IMR-90 (cell line): ENCODE results near the gene NFYC. TPM values are rescaled to one million over a fixed set of nuclear protein-coding genes. Genes with fewer than 3 reads are reported as not detected.

ENCODE experiments used
- ATAC-seq: fragments of 200-7000 bp; cut with Tn5 transposase; 2 replicates; pipeline ENCODE4 v1.9.1; 2020; ENCODE audit warnings: low read depth, mild to moderate bottlenecking, moderate library complexity
- BruUV-seq: library from RNA; stranded (reverse); fragments of 400-500 nt; replicated peaks from 2 replicates; lab custom pipeline; 2021; lab: Mats Ljungman, UMichigan
- CTCF ChIA-PET: fragments of 300-600 bp; formaldehyde crosslinking; extraction: SDS; loops from one replicate; lab custom pipeline; 2021; ENCODE audit warnings: antibody characterized with exemption; lab: Yijun Ruan, JAX
- POLR2A ChIA-PET: fragments of 300-600 bp; sonication (Branson Sonifier 250); formaldehyde crosslinking; loops from one replicate; lab custom pipeline; 2022; ENCODE audit warnings: antibody characterized with exemption; ENCODE audit not compliant: unreplicated experiment; lab: Charles Lee
- DNase-seq: peaks from one replicate; pipeline ENCODE4 v3.0.0; 2013
- H2AFZ ChIP-seq: replicated peaks from 2 replicates; pipeline ENCODE3; 2013; ENCODE audit warnings: low read length, mild to moderate bottlenecking; ENCODE audit not compliant: poor library complexity
- H2AK5ac ChIP-seq: 2 replicates; pipeline ENCODE4 v1.6.1; 2013; ENCODE audit warnings: low read depth, low read length, inconsistent platforms
- H2AK9ac ChIP-seq: replicated peaks from 2 replicates; pipeline ENCODE3; 2013; ENCODE audit warnings: mild to moderate bottlenecking, low read depth, low read length, moderate library complexity; ENCODE audit not compliant: poor library complexity
- H2BK120ac ChIP-seq: 2 replicates; pipeline ENCODE4 v1.6.1; 2013; ENCODE audit warnings: low read depth, low read length, inconsistent platforms
- H2BK15ac ChIP-seq: 3 replicates; pipeline ENCODE4 v1.6.1; 2013; ENCODE audit warnings: low read depth, low read length, inconsistent platforms
- H2BK20ac ChIP-seq: 2 replicates; pipeline ENCODE4 v1.6.1; 2013; ENCODE audit warnings: low read depth, mild to moderate bottlenecking, inconsistent platforms, low read length, moderate library complexity
- H2BK5ac ChIP-seq: 2 replicates; pipeline ENCODE4 v1.6.1; 2013; ENCODE audit warnings: mild to moderate bottlenecking, low read depth, low read length, inconsistent platforms; ENCODE audit not compliant: poor library complexity, severe bottlenecking
- H3K14ac ChIP-seq: replicated peaks from 2 replicates; pipeline ENCODE4 v1.6.1; 2013; ENCODE audit warnings: low read depth, low read length, inconsistent platforms
- H3K18ac ChIP-seq: 2 replicates; pipeline ENCODE4 v1.6.1; 2013; ENCODE audit warnings: low read depth, low read length, control low read depth
- H3K23ac ChIP-seq: 2 replicates; pipeline ENCODE4 v1.6.1; 2013; ENCODE audit warnings: low read depth, low read length, inconsistent platforms
- H3K27ac ChIP-seq: 2 replicates; pipeline ENCODE4 v1.5.1; 2013; ENCODE audit warnings: mild to moderate bottlenecking, control low read depth, low read length; ENCODE audit not compliant: insufficient read depth
- H3K27me3 ChIP-seq: 2 replicates; pipeline ENCODE4 v1.6.1; 2013; ENCODE audit warnings: low read length; ENCODE audit not compliant: control insufficient read depth, insufficient read depth
- H3K36me3 ChIP-seq: 2 replicates; pipeline ENCODE4 v1.6.1; 2013; ENCODE audit warnings: low read length, mixed read lengths; ENCODE audit not compliant: control insufficient read depth, insufficient read depth
- H3K4ac ChIP-seq: 2 replicates; pipeline ENCODE4 v1.6.1; 2013; ENCODE audit warnings: low read depth, low read length, inconsistent platforms
- H3K4me1 ChIP-seq: 2 replicates; pipeline ENCODE4 v1.6.1; 2013; ENCODE audit warnings: low read length, mixed read lengths; ENCODE audit not compliant: control insufficient read depth, insufficient read depth
- H3K4me2 ChIP-seq: 2 replicates; pipeline ENCODE4 v1.6.1; 2013; ENCODE audit warnings: low read depth, mild to moderate bottlenecking, control low read depth, low read length, moderate library complexity
- H3K4me3 ChIP-seq: 2 replicates; pipeline ENCODE4 v1.5.1; 2013; ENCODE audit warnings: low read depth, mild to moderate bottlenecking, control low read depth, low read length, moderate library complexity; ENCODE audit not compliant: insufficient read depth
- H3K56ac ChIP-seq: 2 replicates; pipeline ENCODE4 v1.6.1; 2013; ENCODE audit warnings: low read length, inconsistent platforms; ENCODE audit not compliant: insufficient read depth; ENCODE audit errors: extremely low read depth
- H3K79me1 ChIP-seq, 2 experiments: 2 replicates each; pipeline ENCODE4 v1.6.1; 2013; ENCODE audit warnings: low read length in 2 of 2, inconsistent platforms in 1 of 2, low read depth in 1 of 2
- H3K9ac ChIP-seq: 2 replicates; pipeline ENCODE4 v1.6.1; 2013; ENCODE audit warnings: low read depth, low read length, control low read depth
- H3K9me1 ChIP-seq: 2 replicates; pipeline ENCODE4 v1.6.1; 2013; ENCODE audit warnings: low read length, inconsistent platforms; ENCODE audit not compliant: insufficient read depth
- H3K9me3 ChIP-seq: 2 replicates; pipeline ENCODE4 v1.6.1; 2013; ENCODE audit warnings: low read length; ENCODE audit not compliant: control insufficient read depth, insufficient read depth
- H4K20me1 ChIP-seq: 2 replicates; pipeline ENCODE4 v1.6.1; 2013; ENCODE audit warnings: low read length, inconsistent platforms; ENCODE audit not compliant: insufficient read depth
- H4K5ac ChIP-seq: 2 replicates; pipeline ENCODE4 v1.6.1; 2013; ENCODE audit warnings: mild to moderate bottlenecking, low read depth, low read length, control low read depth
- H4K8ac ChIP-seq, 2 experiments: 2 replicates each; pipeline ENCODE4 v1.6.1; 2013; ENCODE audit warnings: low read depth in 2 of 2, low read length in 2 of 2, control low read depth in 1 of 2, inconsistent platforms in 1 of 2
- H4K91ac ChIP-seq: 2 replicates; pipeline ENCODE4 v1.6.1; 2013; ENCODE audit warnings: low read depth, low read length, inconsistent platforms; ENCODE audit not compliant: insufficient read depth
- BHLHE40 ChIP-seq: fragments of 150-350 bp; IDR thresholded peaks from 2 replicates; pipeline ENCODE4 v1.6.1; 2016; ENCODE audit warnings: mild to moderate bottlenecking, low read depth, low read length
- CTCF ChIP-seq: conservative IDR thresholded peaks from 2 replicates; pipeline ENCODE4 v1.5.1; 2012; ENCODE audit warnings: mild to moderate bottlenecking, low read depth, low read length, improper control_type of control experiment
- ELK1 ChIP-seq: fragments of 150-350 bp; IDR thresholded peaks from 2 replicates; pipeline ENCODE4 v1.6.1; 2016; ENCODE audit warnings: low read depth, mild to moderate bottlenecking, low read length, moderate library complexity, borderline replicate concordance
- FOS ChIP-seq: fragments of 150-350 bp; IDR thresholded peaks from 2 replicates; pipeline ENCODE4 v1.6.1; 2016; ENCODE audit warnings: low read depth, low read length
- MAFK ChIP-seq: IDR thresholded peaks from 2 replicates; pipeline ENCODE4 v1.6.1; 2012; ENCODE audit warnings: low read depth, low read length, improper control_type of control experiment
- NFE2L2 ChIP-seq: fragments of 150-350 bp; IDR thresholded peaks from 2 replicates; pipeline ENCODE4 v1.6.1; 2016; ENCODE audit warnings: low read depth, mild to moderate bottlenecking, low read length
- RAD21 ChIP-seq: IDR thresholded peaks from 2 replicates; pipeline ENCODE4 v1.6.1; 2012; ENCODE audit warnings: low read length, improper control_type of control experiment
- RCOR1 ChIP-seq: IDR thresholded peaks from 2 replicates; pipeline ENCODE4 v1.6.1; 2012; ENCODE audit warnings: mild to moderate bottlenecking, low read length, improper control_type of control experiment; ENCODE audit not compliant: insufficient replicate concordance
- SMC3 ChIP-seq: fragments of 150-350 bp; IDR thresholded peaks from 2 replicates; pipeline ENCODE4 v1.6.1; 2016; ENCODE audit warnings: low read depth, mild to moderate bottlenecking, antibody characterized with exemption, low read length, moderate library complexity
- USF2 ChIP-seq: fragments of 150-350 bp; IDR thresholded peaks from 2 replicates; pipeline ENCODE4 v1.6.1; 2017; ENCODE audit warnings: mild to moderate bottlenecking, antibody characterized with exemption, low read length, low read depth
- WGBS, 2 experiments: methylation state at CpG; one replicate each; pipeline versions ENCODE4 v1.1.5 to v1.1.7; 2013; ENCODE audit warnings: missing lambda C conversion rate in 2 of 2; ENCODE audit not compliant: insufficient read length in 1 of 2; ENCODE audit errors: extremely low coverage in 2 of 2; 5-methylcytosine and 5-hydroxymethylcytosine counted together
- dilution Hi-C: fragments of 300-500 bp; cut with HindIII; formaldehyde crosslinking; loops from one replicate; pipeline ENCODE4 v1.14.3; 2018; ENCODE audit warnings: low sequenced_read_pairs; ENCODE audit not compliant: unreplicated experiment
- in situ Hi-C: fragments of 300-500 bp; cut with MboI; formaldehyde crosslinking; loops from 3 replicates; pipeline ENCODE4 v1.14.3; 2019; ENCODE audit warnings: low sequenced_read_pairs, inconsistent platforms, mixed read lengths
- intact Hi-C: fragments of 100-400 bp; cut with micrococcal nuclease; formaldehyde crosslinking; loops from 2 replicates; pipeline ENCODE4 v1.10.0; 2022
- polyA plus RNA-seq, 3 experiments: library from polyadenylated mRNA; depleted of rRNA; stranded (reverse); fragments of >200 nt; gene quantifications; 2 replicates each; pipeline ENCODE4 v1.2.3, GENCODE V29; 2012; ENCODE audit warnings: low replicate concordance in 1 of 3
- total RNA-seq: library from RNA; depleted of rRNA; stranded (reverse); fragments of >200 nt; gene quantifications from 2 replicates; pipeline ENCODE4 v1.2.3, GENCODE V29; 2012

The NFYC gene
- total and polyA plus RNA-seq, 2 of the 4 experiments (the other 2 are of a cell fraction) = 45.2 to 62.2 TPM

- BruUV-seq = no TSS peak
- TF ChIP-seq CTCF (no peak), USF2 (no peak), MAFK (no peak), RCOR1 (no peak), BHLHE40 (no peak), FOS (no peak), NFE2L2 (no peak), SMC3 (no peak), ELK1 (no peak), RAD21 (no peak)
- ChIA-PET POLR2A (no interaction called here), CTCF (interaction anchor here (0.6 kb wide), 2 partner anchors 43 to 45 kb away, joined by 3 to 9 read pairs; partner anchors contain the start of gene KCNQ4)
- WGBS, 2 experiments = no CpG with 5 or more reads among the region's 6 CpGs
- peaks cover 11% of the 10 kb centered on the region for H3K36me3 ChIP-seq
- H4K91ac ChIP-seq = no peak overlapping the region
- H3K9me1 ChIP-seq = peaks cover 5% of the 10 kb centered on the region
- H3K23ac ChIP-seq = no peak overlapping the region
- DNase-seq (no peak), ATAC-seq (peak; percentile 47)
- H2AFZ ChIP-seq = no peak overlapping the region
- no peak overlapping the region for H3K4ac ChIP-seq
- H3K27me3 ChIP-seq = no peaks in the 10 kb centered on the region
- H3K4me3 ChIP-seq = no peak overlapping the region
- no peak overlapping the region for H2BK5ac ChIP-seq
- H3K27ac ChIP-seq = no peak overlapping the region
- H3K56ac ChIP-seq = no peak overlapping the region
- no peaks in the 10 kb centered on the region; the same call in 1 of the 2 replicates for H4K20me1 ChIP-seq
- dilution Hi-C loops = no loop called here
- no peak overlapping the region for H2AK5ac ChIP-seq
- no peak overlapping the region for H3K18ac ChIP-seq
- intact Hi-C loops = no loop called here
- peaks cover 5% of the 10 kb centered on the region for H3K4me1 ChIP-seq
- no peak overlapping the region for H2BK15ac ChIP-seq
- no peak overlapping the region for H3K4me2 ChIP-seq
- no peak overlapping the region for H4K5ac ChIP-seq
- H2BK120ac ChIP-seq = no peak overlapping the region
- in situ Hi-C loops = no loop called here
- peaks cover 36 to 41% of the 10 kb centered on the region in 2 experiments for H3K79me1 ChIP-seq
- H2BK20ac ChIP-seq = no peak overlapping the region
- H3K9me3 ChIP-seq = no peaks in the 10 kb centered on the region; the same call in 1 of the 2 replicates
- no peak overlapping the region for H4K8ac ChIP-seq
- no peak overlapping the region for H2AK9ac ChIP-seq
- H3K9ac ChIP-seq = no peak overlapping the region
- H3K14ac ChIP-seq = no peak overlapping the region
Observed at GRCh38 chr1:40740039-40740996, 48.8 kb downstream of the NFYC start.
